SW 1271 (cell line): ENCODE measurements around the gene MCM5.
"Not testable (repeated sequence)": the region's sequence is repeated elsewhere in the genome, so short reads cannot be mapped to it uniquely, and the experiment has no call there.

Source experiments
- DNase-seq, 2 experiments: peaks; one replicate each; lab custom pipeline; 2025; lab: John Stamatoyannopoulos, UW

The MCM5 gene

GRCh38 chr22:35379146-35379993 lies 20.6 kb upstream of the MCM5 start:
- DNase-seq, result no peak

- no peak for DNase-seq
Measured at GRCh38 chr22:35380013-35380412, 19.9 kb upstream of the MCM5 start.

- peak; percentile 14 to 58 for DNase-seq
Measured at GRCh38 chr22:35380537-35381423, 19.2 kb upstream of the MCM5 start, which contains the start of gene HMOX1. Gene HMOX1, plus strand, starts transcription at chr22:35381096. Its CDS starts 78 bp downstream, at chr22:35381174.

GRCh38 chr22:35381424-35382009 lies 18.4 kb upstream of the MCM5 start:
- no peak for DNase-seq

GRCh38 chr22:35383679-35384071 lies 16.3 kb upstream of the MCM5 start:
- no peak for DNase-seq

GRCh38 chr22:35384527-35384926 lies 15.4 kb upstream of the MCM5 start:
- DNase-seq, result no peak

- no peak for DNase-seq
Measured at GRCh38 chr22:35384975-35385588, 14.9 kb upstream of the MCM5 start.

- no peak for DNase-seq
Measured at GRCh38 chr22:35386670-35387288, 13.2 kb upstream of the MCM5 start.

- DNase-seq, result no peak
Measured at GRCh38 chr22:35390933-35391332, 9.0 kb upstream of the MCM5 start.

- DNase-seq, result no peak
Measured at GRCh38 chr22:35392357-35392756, 7.6 kb upstream of the MCM5 start.

- DNase-seq, result no peak
Measured at GRCh38 chr22:35393116-35394010, 6.6 kb upstream of the MCM5 start.

GRCh38 chr22:35394011-35394312 lies 6.0 kb upstream of the MCM5 start:
- no peak for DNase-seq

- no peak for DNase-seq
Measured at GRCh38 chr22:35394810-35395563, 5.0 kb upstream of the MCM5 start.

GRCh38 chr22:35396622-35397021 lies 3.3 kb upstream of the MCM5 start:
- not testable (repeated sequence) for DNase-seq

GRCh38 chr22:35397095-35397904 lies 2.6 kb upstream of the MCM5 start:
- DNase-seq, result no peak

GRCh38 chr22:35398591-35398973 lies 1.4 kb upstream of the MCM5 start:
- no peak for DNase-seq

GRCh38 chr22:35399114-35399677 lies 744 bp upstream of the MCM5 start:
- peak in 1 of 2 experiments; percentile 27 for DNase-seq

- no peak for DNase-seq
Measured at GRCh38 chr22:35400501-35400790, 506 bp downstream of the MCM5 start.

- DNase-seq, result no peak
Measured at GRCh38 chr22:35401863-35402262, 1.9 kb downstream of the MCM5 start.
